ENCODE data around the gene SORCS2.

- no peak for TF ChIP-seq CTCF (conservative IDR thresholded peaks at IDR 0.05; ENCODE audit: low read depth, low read length)
- no peak for TF ChIP-seq EZH2 (IDR thresholded peaks at IDR 0.05; ENCODE audit: borderline replicate concordance, low read depth, low read length, poor library complexity, severe bottlenecking)
Measured at GRCh38 chr4:7293703-7294102, 101.4 kb downstream of the SORCS2 start.

All from A673 (cell line).